Measurements from ENCODE around the gene SPDYE6.

DNA sequence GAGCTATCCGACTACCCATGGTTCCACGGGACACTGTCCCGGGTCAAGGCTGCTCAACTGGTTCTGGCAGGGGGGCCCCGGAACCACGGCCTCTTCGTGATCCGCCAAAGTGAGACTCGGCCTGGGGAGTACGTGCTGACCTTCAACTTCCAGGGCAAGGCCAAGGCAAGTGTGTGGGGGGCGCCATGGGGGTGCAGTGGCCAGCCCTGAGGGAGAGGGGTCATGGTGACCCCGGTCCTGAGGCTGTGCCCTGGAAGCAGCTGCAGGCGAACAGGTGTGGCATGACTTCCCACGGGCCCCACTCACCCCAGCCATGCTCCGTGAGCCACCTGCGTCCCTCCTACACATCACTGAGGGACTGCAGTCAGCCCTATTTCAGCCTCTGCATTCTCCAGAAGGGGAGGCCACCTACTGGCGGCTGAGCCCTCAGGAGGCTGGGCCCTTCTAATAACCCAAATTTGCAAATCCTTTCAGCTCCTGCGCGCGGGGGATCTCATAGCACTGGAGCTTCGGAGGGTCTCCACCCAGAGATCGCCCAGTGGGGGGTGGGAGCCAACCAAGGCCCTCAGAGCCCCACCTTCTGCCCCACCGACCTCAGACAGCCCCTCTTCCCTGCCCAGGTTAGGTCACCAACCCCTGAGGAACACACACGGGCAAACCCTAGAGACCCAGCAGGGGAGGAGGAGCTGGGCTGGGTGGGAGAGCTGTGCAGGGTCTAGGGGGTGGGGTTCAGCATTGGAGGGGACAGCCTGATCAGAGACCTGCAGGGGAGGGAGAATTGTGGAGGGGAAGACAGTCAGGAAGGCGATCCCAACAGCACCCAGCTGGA lies 38.8 kb downstream of the SPDYE6 start:
- TF ChIP-seq, protein P1, sequence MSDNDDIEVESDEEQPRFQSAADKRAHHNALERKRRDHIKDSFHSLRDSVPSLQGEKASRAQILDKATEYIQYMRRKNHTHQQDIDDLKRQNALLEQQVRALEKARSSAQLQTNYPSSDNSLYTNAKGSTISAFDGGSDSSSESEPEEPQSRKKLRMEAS (IDR thresholded peaks at IDR 0.05) = no peak
- TF ChIP-seq, protein P2, sequence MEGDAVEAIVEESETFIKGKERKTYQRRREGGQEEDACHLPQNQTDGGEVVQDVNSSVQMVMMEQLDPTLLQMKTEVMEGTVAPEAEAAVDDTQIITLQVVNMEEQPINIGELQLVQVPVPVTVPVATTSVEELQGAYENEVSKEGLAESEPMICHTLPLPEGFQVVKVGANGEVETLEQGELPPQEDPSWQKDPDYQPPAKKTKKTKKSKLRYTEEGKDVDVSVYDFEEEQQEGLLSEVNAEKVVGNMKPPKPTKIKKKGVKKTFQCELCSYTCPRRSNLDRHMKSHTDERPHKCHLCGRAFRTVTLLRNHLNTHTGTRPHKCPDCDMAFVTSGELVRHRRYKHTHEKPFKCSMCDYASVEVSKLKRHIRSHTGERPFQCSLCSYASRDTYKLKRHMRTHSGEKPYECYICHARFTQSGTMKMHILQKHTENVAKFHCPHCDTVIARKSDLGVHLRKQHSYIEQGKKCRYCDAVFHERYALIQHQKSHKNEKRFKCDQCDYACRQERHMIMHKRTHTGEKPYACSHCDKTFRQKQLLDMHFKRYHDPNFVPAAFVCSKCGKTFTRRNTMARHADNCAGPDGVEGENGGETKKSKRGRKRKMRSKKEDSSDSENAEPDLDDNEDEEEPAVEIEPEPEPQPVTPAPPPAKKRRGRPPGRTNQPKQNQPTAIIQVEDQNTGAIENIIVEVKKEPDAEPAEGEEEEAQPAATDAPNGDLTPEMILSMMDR (IDR thresholded peaks at IDR 0.05; ENCODE audit: low read depth, low read length, missing input control) = no peak
- TF ChIP-seq JUND (IDR thresholded peaks at IDR 0.05) = no peak
- no peak for TF ChIP-seq NR2F2 (IDR thresholded peaks at IDR 0.05)
- TF ChIP-seq FOXA2 (IDR thresholded peaks at IDR 0.05) = no peak
